CD4-positive, alpha-beta memory T cell (primary cell): Measurements from ENCODE around the gene C1QTNF3. TPM values are rescaled to one million over a fixed set of nuclear protein-coding genes. Genes with fewer than 3 reads are reported as not detected.

Experiments used
- CTCF ChIA-PET: fragments of 350-600 bp; sonication (Branson Sonifier 250); formaldehyde crosslinking; loops from one replicate; lab custom pipeline; 2021; ENCODE audit warnings: inconsistent platforms; ENCODE audit not compliant: partially characterized antibody; lab: Charles Lee
- POLR2A ChIA-PET: fragments of 350-600 bp; sonication (Branson Sonifier 250); formaldehyde crosslinking; loops from one replicate; lab custom pipeline; 2021; ENCODE audit not compliant: partially characterized antibody; lab: Charles Lee
- DNase-seq, 5 donors: peaks; one replicate each; pipeline versions ENCODE4 v3.0.0 to v3.0.0-alpha.2; 2020 to 2022; ENCODE audit warnings: mixed read lengths in 1 of 5
- H3K27ac ChIP-seq: one replicate; pipeline ENCODE4 v1.7.0; 2013; ENCODE audit warnings: low read depth, low read length
- H3K27me3 ChIP-seq: 2 replicates; pipeline ENCODE4 v1.7.0; 2013; ENCODE audit warnings: mild to moderate bottlenecking, low read length, moderate library complexity; ENCODE audit not compliant: insufficient read depth
- H3K36me3 ChIP-seq: 2 replicates; pipeline ENCODE4 v1.7.0; 2013; ENCODE audit warnings: mild to moderate bottlenecking, low read length, moderate library complexity; ENCODE audit not compliant: insufficient read depth
- H3K4me1 ChIP-seq: 2 replicates; pipeline ENCODE4 v1.7.0; 2013; ENCODE audit warnings: mild to moderate bottlenecking, low read length, moderate library complexity; ENCODE audit not compliant: insufficient read depth
- H3K4me3 ChIP-seq, 2 donors: one replicate each; pipeline ENCODE4 v1.7.0; 2013; ENCODE audit warnings: low read length in 2 of 2, mild to moderate bottlenecking in 1 of 2
- H3K9me3 ChIP-seq, 2 donors: one replicate each; pipeline ENCODE4 v1.7.0; 2013; ENCODE audit warnings: low read length in 2 of 2, control low read depth in 1 of 2; ENCODE audit not compliant: control insufficient read depth in 1 of 2
- H3K27ac Mint-ChIP-seq, 7 donors: one replicate each; pipeline ENCODE4 v1.8.0; 2020 to 2021; ENCODE audit warnings: mixed read lengths in 7 of 7, mild to moderate bottlenecking in 6 of 7, inconsistent platforms in 3 of 7, moderate library complexity in 3 of 7
- H3K27me3 Mint-ChIP-seq, 2 donors: one replicate each; pipeline ENCODE4 v1.8.0; 2020 to 2021; ENCODE audit warnings: mixed read lengths in 2 of 2
- H3K36me3 Mint-ChIP-seq, 2 donors: one replicate each; pipeline ENCODE4 v1.8.0; 2020 to 2021; ENCODE audit warnings: mixed read lengths in 2 of 2, inconsistent platforms in 1 of 2, mild to moderate bottlenecking in 1 of 2
- H3K4me1 Mint-ChIP-seq, 4 donors: one replicate each; pipeline ENCODE4 v1.8.0; 2020 to 2021; ENCODE audit warnings: mixed read lengths in 4 of 4, mild to moderate bottlenecking in 1 of 4
- H3K4me3 Mint-ChIP-seq, 8 donors: one replicate each; pipeline ENCODE4 v1.8.0; 2020 to 2021; ENCODE audit warnings: mixed read lengths in 8 of 8, mild to moderate bottlenecking in 7 of 8, moderate library complexity in 6 of 8, inconsistent platforms in 3 of 8
- H3K9me3 Mint-ChIP-seq, 8 donors: one replicate each; pipeline ENCODE4 v1.8.0; 2020 to 2021; ENCODE audit warnings: mixed read lengths in 8 of 8, mild to moderate bottlenecking in 5 of 8, inconsistent platforms in 3 of 8, moderate library complexity in 1 of 8
- intact Hi-C: fragments of 100-400 bp; cut with micrococcal nuclease; formaldehyde crosslinking; loops from one replicate; pipeline ENCODE4 v1.15.1; 2023
- polyA plus RNA-seq, 2 donors: library from polyadenylated mRNA; unstranded; fragments of 300-500 nt; fragmentation: Illumina TruSeq; gene quantifications; one replicate each; pipeline ENCODE4 v1.2.3, GENCODE V29; 2021
- total RNA-seq, 2 experiments: library from RNA; stranded (reverse); gene quantifications; one replicate each; pipeline ENCODE4 v1.2.3, GENCODE V29; 2021

The C1QTNF3 gene
- total and polyA plus RNA-seq, 4 experiments from 2014 or later, result 0.53 to 7.2 (median 7.0) TPM; not detected in 1

- CTCF ChIA-PET, result interaction anchor here (0.5 to 1.5 kb wide), 2 partner anchors 14 to 118 kb away, joined by 3 to 4 read pairs; no protein-coding TSS in a partner anchor
- Histone ChIP-seq H3K27ac (no peak overlapping the region), H3K9me3 (no peaks in the 10 kb centered on the region), H3K4me1 (no peaks in the 10 kb centered on the region), H3K4me3 (no peak overlapping the region), H3K27me3 (no peaks in the 10 kb centered on the region), H3K36me3 (no peaks in the 10 kb centered on the region)
- no peaks in the 10 kb centered on the region for H3K27me3 Mint-ChIP-seq
- H3K9me3 Mint-ChIP-seq, result no peaks in the 10 kb centered on the region
- H3K4me3 Mint-ChIP-seq, result no peak overlapping the region
- POLR2A ChIA-PET, result no interaction called here
- no peak overlapping the region for H3K27ac Mint-ChIP-seq
- peaks cover 23 to 39% of the 10 kb centered on the region in 2 donors for H3K36me3 Mint-ChIP-seq
- no peak for DNase-seq
- intact Hi-C loops, result no loop called here
- H3K4me1 Mint-ChIP-seq, result no peaks in the 10 kb centered on the region
Measured at GRCh38 chr5:34053133-34053532, 10.1 kb upstream of the C1QTNF3 start.

GRCh38 chr5:34051374-34051980, 8.5 kb upstream of the C1QTNF3 start:
- no peak for DNase-seq
- H3K27me3 ChIP-seq, result no peaks in the 10 kb centered on the region
- no peaks in the 10 kb centered on the region for H3K9me3 ChIP-seq
- Mint-ChIP-seq H3K36me3 (peaks cover 16 to 43% of the 10 kb centered on the region in 2 donors), H3K27me3 (no peaks in the 10 kb centered on the region), H3K4me3 (no peak overlapping the region), H3K4me1 (peaks cover 0 to 2% (median 0%) of the 10 kb centered on the region in 4 donors), H3K27ac (peak overlapping the region in 1 of 7 donors; percentile 20), H3K9me3 (no peaks in the 10 kb centered on the region)
- POLR2A ChIA-PET, result no interaction called here
- H3K4me3 ChIP-seq, result no peak overlapping the region
- CTCF ChIA-PET, result no interaction called here
- intact Hi-C loops, result no loop called here
- H3K4me1 ChIP-seq, result no peaks in the 10 kb centered on the region
- no peak overlapping the region for H3K27ac ChIP-seq
- no peaks in the 10 kb centered on the region for H3K36me3 ChIP-seq

- Histone ChIP-seq H3K36me3 (no peaks in the 10 kb centered on the region), H3K4me3 (no peak overlapping the region), H3K9me3 (no peaks in the 10 kb centered on the region), H3K4me1 (no peaks in the 10 kb centered on the region), H3K27ac (no peak overlapping the region), H3K27me3 (no peaks in the 10 kb centered on the region)
- ChIA-PET CTCF (no interaction called here), POLR2A (no interaction called here)
- Mint-ChIP-seq H3K36me3 (peaks cover 18 to 43% of the 10 kb centered on the region in 2 donors), H3K27ac (no peak overlapping the region), H3K27me3 (no peaks in the 10 kb centered on the region), H3K9me3 (no peaks in the 10 kb centered on the region), H3K4me1 (peaks cover 0 to 7% (median 0%) of the 10 kb centered on the region in 4 donors), H3K4me3 (no peak overlapping the region)
- intact Hi-C loops, result no loop called here
- no peak for DNase-seq
Measured at GRCh38 chr5:34047774-34048572, 5.0 kb upstream of the C1QTNF3 start.

GRCh38 chr5:34047143-34047542, 4.1 kb upstream of the C1QTNF3 start:
- Mint-ChIP-seq H3K27ac (no peak overlapping the region), H3K36me3 (peaks cover 18 to 40% of the 10 kb centered on the region in 2 donors)
- CTCF ChIA-PET, result no interaction called here

GRCh38 chr5:34045996-34046395, 3.0 kb upstream of the C1QTNF3 start:
- intact Hi-C loops, result no loop called here
- CTCF ChIA-PET, result no interaction called here

More at GRCh38 chr5:34047143-34047542, 4.1 kb upstream of the C1QTNF3 start:
- H3K4me1 ChIP-seq, result no peaks in the 10 kb centered on the region
- no peak overlapping the region for H3K4me3 ChIP-seq
- Mint-ChIP-seq H3K9me3 (no peaks in the 10 kb centered on the region), H3K4me1 (peaks cover 0 to 7% (median 0%) of the 10 kb centered on the region in 4 donors), H3K4me3 (no peak overlapping the region), H3K27me3 (no peaks in the 10 kb centered on the region)
- DNase-seq, result no peak
- intact Hi-C loops, result no loop called here
- H3K9me3 ChIP-seq, result no peaks in the 10 kb centered on the region
- POLR2A ChIA-PET, result no interaction called here
- no peak overlapping the region for H3K27ac ChIP-seq
- H3K27me3 ChIP-seq, result no peaks in the 10 kb centered on the region
- H3K36me3 ChIP-seq, result no peaks in the 10 kb centered on the region

GRCh38 chr5:34045023-34045422, 2.0 kb upstream of the C1QTNF3 start:
- Mint-ChIP-seq H3K36me3 (peaks cover 2 to 24% of the 10 kb centered on the region in 2 donors), H3K4me3 (peak overlapping the region in 1 of 8 donors; percentile 64), H3K4me1 (peaks cover 0 to 7% (median 0%) of the 10 kb centered on the region in 4 donors), H3K27ac (peak overlapping the region in 2 of 7 donors; percentile 13 to 59), H3K27me3 (no peaks in the 10 kb centered on the region), H3K9me3 (no peaks in the 10 kb centered on the region)
- intact Hi-C loops, result no loop called here
- Histone ChIP-seq H3K9me3 (no peaks in the 10 kb centered on the region), H3K4me3 (no peak overlapping the region), H3K36me3 (no peaks in the 10 kb centered on the region), H3K27me3 (no peaks in the 10 kb centered on the region), H3K4me1 (no peaks in the 10 kb centered on the region), H3K27ac (no peak overlapping the region)
- CTCF ChIA-PET, result interaction anchor here (0.6 kb wide), 1 partner anchor 9 kb away, joined by 3 read pairs; no protein-coding TSS in a partner anchor
- peak in 1 of 5 donors; percentile 2 for DNase-seq
- POLR2A ChIA-PET, result no interaction called here

More at GRCh38 chr5:34045996-34046395, 3.0 kb upstream of the C1QTNF3 start:
- Histone ChIP-seq H3K4me3 (no peak overlapping the region), H3K4me1 (no peaks in the 10 kb centered on the region), H3K27ac (no peak overlapping the region), H3K36me3 (no peaks in the 10 kb centered on the region), H3K27me3 (no peaks in the 10 kb centered on the region), H3K9me3 (no peaks in the 10 kb centered on the region)
- Mint-ChIP-seq H3K27me3 (no peaks in the 10 kb centered on the region), H3K4me1 (peaks cover 0 to 7% (median 0%) of the 10 kb centered on the region in 4 donors), H3K4me3 (no peak overlapping the region), H3K36me3 (peaks cover 9 to 28% of the 10 kb centered on the region in 2 donors), H3K27ac (peak overlapping the region in 1 of 7 donors; percentile 25), H3K9me3 (no peaks in the 10 kb centered on the region)
- DNase-seq, result no peak
- POLR2A ChIA-PET, result no interaction called here

GRCh38 chr5:34042321-34042720, 692 bp downstream of the C1QTNF3 start:
- Histone ChIP-seq H3K4me3 (no peak overlapping the region), H3K36me3 (no peaks in the 10 kb centered on the region), H3K4me1 (no peaks in the 10 kb centered on the region), H3K27ac (no peak overlapping the region), H3K9me3 (no peaks in the 10 kb centered on the region), H3K27me3 (no peaks in the 10 kb centered on the region)
- Mint-ChIP-seq H3K9me3 (no peaks in the 10 kb centered on the region), H3K4me1 (peaks cover 0 to 7% (median 0%) of the 10 kb centered on the region in 4 donors), H3K36me3 (peaks cover 6 to 18% of the 10 kb centered on the region in 2 donors), H3K4me3 (no peak overlapping the region), H3K27me3 (no peaks in the 10 kb centered on the region), H3K27ac (no peak overlapping the region)
- ChIA-PET CTCF (no interaction called here), POLR2A (interaction anchor here (1.3 kb wide), 1 partner anchor 34 kb away, joined by 3 read pairs; the partner anchor contains the start of gene AMACR)
- DNase-seq, result no peak
- intact Hi-C loops, result no loop called here
